Sigmoid colon (tissue), 7 donors: Measurements from ENCODE around the gene ANK2. TPM values are rescaled to one million over a fixed set of nuclear protein-coding genes. Genes with fewer than 3 reads are reported as not detected.

Experiments
- DNase-seq: peaks from one replicate; pipeline ENCODE4 v3.0.0-alpha.2; 2019
- H3K27ac ChIP-seq, 4 donors: fragments of 200-600 bp; sonication (generic); one replicate each; pipeline ENCODE4 v1.5.1; 2016 to 2019; ENCODE audit warnings: mild to moderate bottlenecking in 1 of 4
- H3K27me3 ChIP-seq, 3 donors: fragments of 200-600 bp; sonication (generic); one replicate each; pipeline ENCODE4 v1.5.1; 2019; ENCODE audit warnings: mild to moderate bottlenecking in 1 of 3
- H3K36me3 ChIP-seq, 4 donors: fragments of 200-600 bp; sonication (generic); one replicate each; pipeline ENCODE4 v1.5.1; 2016 to 2019
- H3K4me1 ChIP-seq, 4 donors: fragments of 200-600 bp; sonication (generic); one replicate each; pipeline ENCODE4 v1.5.1; 2017 to 2019
- H3K4me3 ChIP-seq, 4 donors: fragments of 200-600 bp; sonication (generic); one replicate each; pipeline ENCODE4 v1.5.1; 2017 to 2019; ENCODE audit warnings: mild to moderate bottlenecking in 2 of 4, moderate library complexity in 1 of 4
- H3K9me3 ChIP-seq, 4 donors: fragments of 200-600 bp in 3 of 4; sonication (generic) in 3 of 4; one replicate each; pipeline versions ENCODE4 v1.5.1 to v1.6.1; 2013 to 2019
- EP300 ChIP-seq, 4 donors: sonication (generic); formaldehyde crosslinking; IDR thresholded peaks; one replicate each; pipeline ENCODE4 v1.6.1; 2017; ENCODE audit warnings: antibody characterized with exemption in 4 of 4
- POLR2A ChIP-seq, 2 donors: fragments of 450-650 bp; IDR thresholded peaks; one replicate each; pipeline ENCODE4 v1.6.1; 2016; ENCODE audit warnings: antibody characterized with exemption in 2 of 2, mild to moderate bottlenecking in 2 of 2, moderate library complexity in 2 of 2
- POLR2AphosphoS5 ChIP-seq, 4 donors: sonication (generic); formaldehyde crosslinking; IDR thresholded peaks; one replicate each; pipeline ENCODE4 v1.6.1; 2017; ENCODE audit warnings: antibody characterized with exemption in 4 of 4
- WGBS, 2 donors: extraction: QIAGEN DNeasy Blood & Tissue Kit; methylation state at CpG; one replicate each; pipeline ENCODE4 v1.1.7; 2013; 5-methylcytosine and 5-hydroxymethylcytosine counted together
- intact Hi-C: fragments of 100-400 bp; cut with DNase I; formaldehyde crosslinking; loops from one replicate; pipeline ENCODE4 v1.15.1; 2023
- polyA plus RNA-seq, 3 donors: library from polyadenylated mRNA; stranded (reverse); fragments of 200-250 nt; gene quantifications; one replicate each; pipeline ENCODE4 v1.2.3, GENCODE V29; 2013
- total RNA-seq, 4 donors: library from RNA; depleted of rRNA; stranded (reverse); fragments of >200 nt; gene quantifications; one replicate each; pipeline ENCODE4 v1.1.0, GENCODE V29; 2016
- TF ChIP-seq, protein P1 (sequence below), 4 experiments: fragments of 450-650 bp in 3 of 4; fragments of 200-600 bp in 1 of 4; IDR thresholded peaks; one replicate each; pipeline ENCODE4 v1.5.1; 2016 to 2019; ENCODE audit warnings: antibody characterized with exemption in 4 of 4, mild to moderate bottlenecking in 3 of 4, moderate library complexity in 2 of 4
- donor health status: healthy with polysubstance abuse.
- donor health status: Bipolar disorder and iron deficiency.
- donor health status: healthy.

The ANK2 gene
- total and polyA plus RNA-seq, 7 donors, result 1.4 to 141 (median 69.8) TPM

- peak overlapping the region in 3 of 4 donors; percentile 31 to 37 (median 37) for H3K4me3 ChIP-seq
- H3K4me1 ChIP-seq, result peaks cover 0 to 68% (median 41%) of the 10 kb centered on the region in 4 donors
Observed at GRCh38 chr4:113292371-113293042, 243.1 kb downstream of the ANK2 start.

DNA sequence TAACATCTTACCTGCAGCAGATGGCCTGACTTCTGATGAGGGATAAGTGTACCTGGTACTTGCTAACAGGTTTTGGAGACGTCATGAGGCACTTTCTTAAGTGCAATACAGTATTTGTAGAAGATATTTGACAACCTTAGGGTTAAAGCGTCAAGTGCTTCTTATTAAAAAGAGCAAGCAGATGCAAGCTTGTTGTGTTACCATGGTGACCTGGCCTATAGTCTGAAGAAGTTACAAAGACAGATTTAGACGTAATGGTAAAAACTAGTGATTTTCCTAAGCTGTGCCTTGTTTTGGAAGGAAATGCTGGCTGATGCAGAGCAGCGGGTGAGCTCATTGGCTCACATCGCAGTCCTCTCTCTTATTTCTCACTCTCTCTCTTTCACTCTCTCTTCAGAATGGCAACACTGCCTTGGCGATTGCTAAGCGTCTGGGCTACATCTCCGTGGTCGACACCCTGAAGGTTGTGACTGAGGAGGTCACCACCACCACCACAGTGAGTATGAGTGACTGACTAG, 243.6 kb downstream of the ANK2 start:
- Histone ChIP-seq H3K9me3 (no peaks in the 10 kb centered on the region), H3K4me3 (peak overlapping the region in 3 of 4 donors; percentile 31 to 37 (median 37)), H3K36me3 (no peaks in the 10 kb centered on the region), H3K27ac (peak overlapping the region; percentile 80 to 87 (median 80)), H3K27me3 (no peaks in the 10 kb centered on the region), H3K4me1 (peaks cover 0 to 68% (median 41%) of the 10 kb centered on the region in 4 donors)
- TF ChIP-seq, protein P1, sequence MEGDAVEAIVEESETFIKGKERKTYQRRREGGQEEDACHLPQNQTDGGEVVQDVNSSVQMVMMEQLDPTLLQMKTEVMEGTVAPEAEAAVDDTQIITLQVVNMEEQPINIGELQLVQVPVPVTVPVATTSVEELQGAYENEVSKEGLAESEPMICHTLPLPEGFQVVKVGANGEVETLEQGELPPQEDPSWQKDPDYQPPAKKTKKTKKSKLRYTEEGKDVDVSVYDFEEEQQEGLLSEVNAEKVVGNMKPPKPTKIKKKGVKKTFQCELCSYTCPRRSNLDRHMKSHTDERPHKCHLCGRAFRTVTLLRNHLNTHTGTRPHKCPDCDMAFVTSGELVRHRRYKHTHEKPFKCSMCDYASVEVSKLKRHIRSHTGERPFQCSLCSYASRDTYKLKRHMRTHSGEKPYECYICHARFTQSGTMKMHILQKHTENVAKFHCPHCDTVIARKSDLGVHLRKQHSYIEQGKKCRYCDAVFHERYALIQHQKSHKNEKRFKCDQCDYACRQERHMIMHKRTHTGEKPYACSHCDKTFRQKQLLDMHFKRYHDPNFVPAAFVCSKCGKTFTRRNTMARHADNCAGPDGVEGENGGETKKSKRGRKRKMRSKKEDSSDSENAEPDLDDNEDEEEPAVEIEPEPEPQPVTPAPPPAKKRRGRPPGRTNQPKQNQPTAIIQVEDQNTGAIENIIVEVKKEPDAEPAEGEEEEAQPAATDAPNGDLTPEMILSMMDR (IDR thresholded peaks at IDR 0.05), result no peak
- peak in 2 of 4 donors; percentile 42 to 68 for TF ChIP-seq POLR2AphosphoS5 (IDR thresholded peaks at IDR 0.05)
- intact Hi-C loops, result no loop called here
- DNase-seq, result peak; percentile 65
- 72 to 81% methylated on average over 9 of the region's 9 CpGs for WGBS, 2 donors

More at GRCh38 chr4:113292371-113293042, 243.1 kb downstream of the ANK2 start:
- Histone ChIP-seq H3K36me3 (no peaks in the 10 kb centered on the region), H3K27me3 (no peaks in the 10 kb centered on the region), H3K9me3 (no peaks in the 10 kb centered on the region), H3K27ac (peak overlapping the region; percentile 80 to 87 (median 80))
- intact Hi-C loops, result no loop called here
- peak; percentile 80 for DNase-seq
- TF ChIP-seq, protein P1 (IDR thresholded peaks at IDR 0.05), result no peak
- peak in 1 of 4 donors; percentile 15 for TF ChIP-seq POLR2AphosphoS5 (IDR thresholded peaks at IDR 0.05)
- WGBS, 2 donors, result 68 to 73% methylated on average over 21 of the region's 21 CpGs

DNA sequence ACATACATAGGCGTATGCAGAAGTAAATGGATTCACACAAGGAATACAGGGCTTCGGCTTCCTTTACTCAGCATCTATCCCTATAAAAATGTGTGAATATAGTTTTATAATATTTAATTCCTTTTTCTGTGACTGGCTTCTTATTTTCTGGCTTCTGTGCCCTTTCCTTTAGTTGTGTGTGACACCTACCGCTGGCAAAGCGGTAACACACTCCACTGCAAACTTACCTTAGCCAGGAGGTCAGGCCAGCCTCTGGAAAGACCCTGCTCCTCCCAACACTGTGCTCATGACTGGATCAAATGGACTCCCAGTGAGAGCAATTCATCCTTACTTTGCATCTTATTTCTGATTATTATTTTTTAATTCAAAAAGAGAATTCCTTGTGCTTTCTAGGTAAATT, 244.2 kb downstream of the ANK2 start:
- WGBS, 2 donors, result 80 to 83% methylated on average over 4 of the region's 4 CpGs
- intact Hi-C loops, result no loop called here
- H3K36me3 ChIP-seq, result no peaks in the 10 kb centered on the region
- peak overlapping the region; percentile 80 to 87 (median 80) for H3K27ac ChIP-seq
- no peaks in the 10 kb centered on the region for H3K9me3 ChIP-seq
- DNase-seq, result no peak
- TF ChIP-seq POLR2AphosphoS5 (IDR thresholded peaks at IDR 0.05) (no peak), POLR2A (IDR thresholded peaks at IDR 0.05) (no peak), EP300 (IDR thresholded peaks at IDR 0.05) (no peak)
- TF ChIP-seq, protein P1 (IDR thresholded peaks at IDR 0.05), result peak in 1 of 4 experiments; percentile 6
- H3K4me3 ChIP-seq, result peak overlapping the region in 3 of 4 donors; percentile 31 to 37 (median 37)
- no peaks in the 10 kb centered on the region for H3K27me3 ChIP-seq
- peaks cover 0 to 63% (median 40%) of the 10 kb centered on the region in 4 donors for H3K4me1 ChIP-seq

- H3K9me3 ChIP-seq, result no peaks in the 10 kb centered on the region
- 80 to 89% methylated on average over 1 of the region's 1 CpG for WGBS, 2 donors
- TF ChIP-seq POLR2A (IDR thresholded peaks at IDR 0.05), result no peak
- no peak for TF ChIP-seq POLR2AphosphoS5 (IDR thresholded peaks at IDR 0.05)
- TF ChIP-seq, protein P1 (IDR thresholded peaks at IDR 0.05), result no peak
- TF ChIP-seq EP300 (IDR thresholded peaks at IDR 0.05), result no peak
- peak overlapping the region in 1 of 4 donors; percentile 10 for H3K4me3 ChIP-seq
- intact Hi-C loops, result no loop called here
- no peak for DNase-seq
- H3K27ac ChIP-seq, result peak overlapping the region in 3 of 4 donors; percentile 80 to 87 (median 81)
- H3K27me3 ChIP-seq, result no peaks in the 10 kb centered on the region
- H3K36me3 ChIP-seq, result no peaks in the 10 kb centered on the region
- H3K4me1 ChIP-seq, result peaks cover 0 to 50% (median 34%) of the 10 kb centered on the region in 4 donors
Observed at GRCh38 chr4:113294908-113295307, 245.5 kb downstream of the ANK2 start.
